Keratinocyte (primary cell): Measurements from ENCODE around the gene IFT88.

ENCODE experiments used
- EZH2 ChIP-seq: IDR thresholded peaks from one replicate; pipeline ENCODE4 v1.6.1; 2012; ENCODE audit warnings: inconsistent platforms, mild to moderate bottlenecking, low read length, moderate library complexity
- TF ChIP-seq, protein P1 (sequence below), 3 experiments: IDR thresholded peaks in 1 of 3; conservative IDR thresholded peaks in 1 of 3; optimal IDR thresholded peaks in 1 of 3; 2 replicates in 2 of 3; 3 replicates in 1 of 3; pipeline versions ENCODE3 to v1.5.1; 2011; ENCODE audit warnings: low read length in 3 of 3, mild to moderate bottlenecking in 3 of 3, moderate library complexity in 2 of 3, control low read depth in 1 of 3, inconsistent platforms in 1 of 3; ENCODE audit not compliant: insufficient read depth in 2 of 3; ENCODE audit errors: extremely low read depth in 1 of 3

DNA sequence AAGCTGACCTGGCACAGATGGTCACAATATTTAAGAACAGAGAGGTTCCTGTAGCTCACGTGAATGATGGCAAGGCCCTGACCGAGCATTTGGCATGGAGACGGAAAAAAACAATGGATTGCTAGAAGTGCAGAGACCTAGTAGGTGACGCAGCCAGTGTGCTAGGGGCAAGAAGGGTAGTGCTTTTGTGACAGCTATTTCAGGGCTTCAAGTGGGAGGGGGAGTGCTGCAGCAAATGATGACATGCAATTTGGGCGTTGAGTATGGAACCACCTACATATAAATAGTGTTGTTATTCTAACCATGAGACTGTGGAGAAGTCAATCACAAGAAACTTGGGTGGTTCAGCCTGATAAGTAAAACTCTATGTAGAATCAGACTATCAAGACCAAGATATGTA is 70.9 kb downstream of the IFT88 start:
- TF ChIP-seq, protein P1, sequence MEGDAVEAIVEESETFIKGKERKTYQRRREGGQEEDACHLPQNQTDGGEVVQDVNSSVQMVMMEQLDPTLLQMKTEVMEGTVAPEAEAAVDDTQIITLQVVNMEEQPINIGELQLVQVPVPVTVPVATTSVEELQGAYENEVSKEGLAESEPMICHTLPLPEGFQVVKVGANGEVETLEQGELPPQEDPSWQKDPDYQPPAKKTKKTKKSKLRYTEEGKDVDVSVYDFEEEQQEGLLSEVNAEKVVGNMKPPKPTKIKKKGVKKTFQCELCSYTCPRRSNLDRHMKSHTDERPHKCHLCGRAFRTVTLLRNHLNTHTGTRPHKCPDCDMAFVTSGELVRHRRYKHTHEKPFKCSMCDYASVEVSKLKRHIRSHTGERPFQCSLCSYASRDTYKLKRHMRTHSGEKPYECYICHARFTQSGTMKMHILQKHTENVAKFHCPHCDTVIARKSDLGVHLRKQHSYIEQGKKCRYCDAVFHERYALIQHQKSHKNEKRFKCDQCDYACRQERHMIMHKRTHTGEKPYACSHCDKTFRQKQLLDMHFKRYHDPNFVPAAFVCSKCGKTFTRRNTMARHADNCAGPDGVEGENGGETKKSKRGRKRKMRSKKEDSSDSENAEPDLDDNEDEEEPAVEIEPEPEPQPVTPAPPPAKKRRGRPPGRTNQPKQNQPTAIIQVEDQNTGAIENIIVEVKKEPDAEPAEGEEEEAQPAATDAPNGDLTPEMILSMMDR (optimal IDR thresholded peaks at IDR 0.05 in 1 of 3, IDR thresholded peaks at IDR 0.05 in 1 of 3, conservative IDR thresholded peaks at IDR 0.05 in 1 of 3; ENCODE audit: extremely low read depth in 1 of 3, insufficient read depth in 2 of 3, low read length in 3 of 3): no peak
- TF ChIP-seq EZH2: no peak
